NCI-H345 treated with DMSO at 0.1 percent for 48 hours (cell line): ENCODE measurements around the gene ATP6V0C.
A peak's percentile ranks its signal among the peaks of the same experiment; 100 is the strongest.

Experiments
- DNase-seq: peaks from one replicate; lab custom pipeline; 2025; ENCODE audit not compliant: unreplicated experiment; lab: John Stamatoyannopoulos, UW

The ATP6V0C gene

GRCh38 chr16:2490190-2491105 lies 23.3 kb upstream of the ATP6V0C start:
- DNase-seq, result peak; percentile 81

DNA sequence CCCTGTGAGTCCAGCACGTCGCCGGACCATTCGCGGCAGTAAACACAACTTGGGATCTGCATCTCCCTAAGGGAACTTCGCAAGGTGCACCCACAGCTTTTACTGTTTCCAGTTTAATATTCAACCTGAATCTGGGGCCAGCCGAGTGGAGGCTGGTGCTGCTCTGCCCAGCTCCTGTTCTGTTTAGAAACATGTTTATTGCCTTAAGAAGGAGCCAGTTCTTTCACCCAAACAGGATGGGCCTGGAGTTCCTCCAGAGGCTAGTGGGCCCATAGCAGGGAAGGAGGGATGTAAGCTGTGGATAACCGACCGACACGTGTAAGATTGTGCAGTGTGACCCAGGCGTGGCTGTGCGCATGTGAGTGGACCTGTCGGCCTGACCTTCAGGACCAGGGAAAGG lies 21.5 kb upstream of the ATP6V0C start:
- DNase-seq, result no peak

DNA sequence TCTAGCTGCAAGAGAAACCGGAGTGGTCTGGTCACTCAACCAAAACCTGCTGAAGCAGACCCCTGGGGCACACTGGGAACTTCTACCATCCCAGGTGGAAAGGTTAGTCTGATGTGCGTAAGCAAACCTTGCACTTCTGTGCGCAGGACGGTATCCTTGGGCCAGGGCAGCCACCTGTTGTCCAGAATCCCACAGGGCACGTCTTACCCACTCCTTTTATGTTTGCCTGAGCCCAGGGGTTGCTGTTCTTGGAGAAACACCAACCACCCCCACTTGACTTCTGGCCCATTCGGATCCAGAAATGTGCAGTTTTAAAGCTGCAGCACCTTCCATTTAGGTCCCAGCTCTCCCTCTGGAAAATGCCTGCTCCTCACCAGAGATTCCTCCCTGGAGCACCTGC lies 20.1 kb upstream of the ATP6V0C start:
- no peak for DNase-seq

DNA sequence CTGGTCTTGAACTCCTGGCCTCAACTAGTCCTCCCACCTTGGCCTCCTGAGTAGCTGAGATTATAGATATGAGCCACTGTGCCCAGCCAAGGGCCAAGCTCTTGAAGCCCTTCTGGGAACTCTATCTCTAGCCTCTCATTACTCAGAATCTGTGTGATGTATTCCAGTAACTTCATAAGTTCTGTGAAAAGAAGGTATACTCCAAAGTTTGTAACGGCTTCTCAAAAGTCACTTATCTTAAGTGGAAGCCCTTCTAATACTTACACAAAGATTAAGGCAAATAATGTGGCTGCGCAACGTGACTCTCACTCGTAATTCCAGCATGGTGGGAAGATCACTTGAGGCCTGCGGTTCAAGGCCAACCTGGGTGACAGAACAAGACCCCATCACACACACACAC lies 19.1 kb upstream of the ATP6V0C start:
- no peak for DNase-seq

DNA sequence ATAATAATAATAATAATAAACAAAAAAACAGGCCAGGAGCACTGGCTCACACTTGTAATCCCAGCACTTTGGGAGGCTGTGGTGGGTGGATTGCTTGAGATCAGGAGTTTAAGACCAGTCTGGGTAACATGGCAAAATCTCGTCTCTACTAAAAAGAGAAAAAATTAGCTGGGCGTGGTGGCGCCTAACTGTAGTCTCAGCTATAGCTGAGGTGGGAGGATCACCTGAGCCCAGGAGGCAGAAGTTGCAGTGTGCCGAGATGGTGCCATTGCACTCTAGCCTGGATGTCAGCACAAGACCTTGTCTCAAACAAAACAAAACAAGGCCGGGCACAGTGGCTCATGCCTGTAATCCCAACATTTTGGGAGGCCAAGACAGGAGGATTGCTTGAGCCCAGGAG lies 18.7 kb upstream of the ATP6V0C start:
- DNase-seq, result no peak

DNA sequence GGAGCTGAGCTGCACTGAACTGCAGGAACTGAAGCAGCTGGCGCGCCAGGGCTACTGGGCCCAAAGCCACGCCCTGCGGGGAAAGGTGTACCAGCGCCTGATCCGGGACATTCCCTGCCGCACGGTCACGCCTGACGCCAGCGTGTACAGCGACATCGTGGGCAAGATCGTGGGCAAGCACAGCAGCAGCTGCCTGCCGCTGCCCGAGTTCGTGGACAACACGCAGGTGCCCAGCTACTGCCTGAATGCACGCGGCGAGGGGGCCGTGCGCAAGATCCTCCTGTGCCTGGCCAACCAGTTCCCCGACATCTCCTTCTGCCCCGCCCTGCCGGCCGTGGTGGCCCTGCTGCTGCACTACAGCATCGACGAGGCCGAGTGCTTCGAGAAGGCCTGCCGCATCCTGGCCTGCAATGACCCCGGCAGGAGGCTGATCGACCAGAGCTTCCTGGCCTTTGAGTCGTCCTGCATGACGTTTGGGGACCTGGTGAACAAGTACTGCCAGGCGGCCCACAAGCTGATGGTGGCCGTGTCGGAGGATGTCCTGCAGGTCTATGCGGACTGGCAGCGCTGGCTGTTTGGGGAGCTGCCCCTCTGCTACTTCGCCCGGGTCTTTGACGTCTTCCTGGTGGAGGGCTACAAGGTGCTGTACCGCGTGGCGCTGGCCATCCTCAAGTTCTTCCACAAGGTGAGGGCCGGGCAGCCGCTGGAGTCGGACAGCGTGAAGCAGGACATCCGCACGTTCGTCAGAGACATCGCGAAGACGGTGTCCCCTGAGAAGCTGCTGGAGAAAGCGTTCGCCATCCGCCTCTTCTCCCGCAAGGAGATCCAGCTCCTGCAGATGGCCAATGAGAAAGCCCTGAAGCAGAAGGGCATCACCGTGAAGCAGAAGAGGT lies 17.3 kb upstream of the ATP6V0C start:
- DNase-seq, result no peak

DNA sequence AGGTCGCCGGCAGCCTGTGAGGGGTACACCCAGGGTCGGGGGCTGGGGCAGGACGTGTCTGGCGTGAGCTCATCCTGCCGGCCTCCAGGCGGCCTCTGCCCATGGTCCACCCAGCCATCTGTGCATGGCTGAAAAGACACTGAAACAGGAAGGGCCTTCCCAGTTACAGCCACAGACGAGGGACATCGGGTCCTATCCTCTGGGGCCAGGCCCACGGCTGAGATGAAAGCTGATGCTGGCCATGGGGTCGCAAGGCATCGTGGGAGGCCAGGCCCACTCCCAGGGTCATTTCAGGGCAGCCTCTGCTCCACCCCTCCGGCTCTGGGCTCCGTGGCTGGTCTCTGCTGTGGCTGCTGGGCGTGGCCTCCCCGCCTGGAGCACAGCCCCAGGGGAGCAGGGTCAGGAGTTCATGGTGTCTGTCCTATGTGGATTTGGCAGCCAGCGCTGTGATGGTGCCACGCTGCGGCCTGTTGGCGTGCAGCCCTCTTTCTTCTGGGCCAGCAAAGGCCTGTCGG lies 16.6 kb upstream of the ATP6V0C start:
- no peak for DNase-seq

- no peak for DNase-seq
These were observed 15.9 kb upstream of the ATP6V0C start for GRCh38 chr16:2497695-2498484.

GRCh38 chr16:2498531-2499253 lies 15.1 kb upstream of the ATP6V0C start:
- no peak for DNase-seq

- no peak for DNase-seq
These were observed 14.3 kb upstream of the ATP6V0C start for GRCh38 chr16:2499454-2499853.

GRCh38 chr16:2499890-2500429 lies 13.8 kb upstream of the ATP6V0C start:
- DNase-seq, result no peak

- DNase-seq, result no peak
These were observed 13.3 kb upstream of the ATP6V0C start for GRCh38 chr16:2500430-2500917.

GRCh38 chr16:2500918-2501750 lies 12.6 kb upstream of the ATP6V0C start:
- peak; percentile 50 for DNase-seq

DNA sequence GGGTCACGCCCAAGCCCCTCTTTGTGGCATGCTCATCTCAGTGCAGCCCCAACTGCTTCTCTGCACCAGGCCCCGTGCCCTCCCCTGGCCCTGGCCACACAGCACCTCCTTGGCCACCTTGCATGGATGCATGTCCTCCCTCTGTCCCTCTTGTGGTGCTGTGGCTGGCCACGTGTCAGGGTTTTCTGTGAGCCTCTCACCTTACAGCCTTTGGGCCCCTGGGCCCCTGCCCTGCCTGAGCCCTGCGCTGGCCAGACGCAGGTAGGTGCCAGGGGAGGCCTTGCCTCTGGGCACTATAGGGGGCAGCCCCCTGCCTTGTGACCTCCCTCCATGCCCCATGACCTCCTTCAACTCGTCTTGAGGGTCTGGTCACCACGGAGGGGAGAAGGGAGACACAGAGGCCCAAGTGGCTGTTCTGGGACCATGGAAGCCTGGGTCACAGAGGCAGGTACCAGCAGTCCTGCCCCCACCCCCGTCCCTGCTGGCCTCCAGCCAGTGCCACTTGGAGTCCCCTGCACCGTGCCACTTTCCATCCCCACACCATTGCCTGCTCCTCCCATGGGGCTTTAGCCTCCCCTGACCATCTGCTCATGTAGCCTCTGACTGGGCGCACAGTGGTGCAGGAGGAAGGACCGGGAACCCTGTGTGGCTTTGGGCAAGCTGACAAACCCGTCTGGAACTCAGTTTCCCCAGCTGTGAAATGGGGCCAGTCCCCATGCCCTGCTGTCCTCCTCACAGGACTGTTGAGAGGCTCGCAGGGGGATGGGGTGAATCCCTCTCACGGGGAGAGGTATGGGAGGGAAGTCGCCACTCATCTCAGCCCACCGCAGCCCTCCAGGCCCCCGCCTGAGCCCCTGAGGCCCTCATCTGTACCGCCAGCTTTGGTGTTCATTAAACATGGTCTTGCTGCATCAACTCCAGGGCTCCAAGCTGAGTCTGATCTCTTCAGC lies 11.5 kb upstream of the ATP6V0C start:
- DNase-seq, result no peak

DNA sequence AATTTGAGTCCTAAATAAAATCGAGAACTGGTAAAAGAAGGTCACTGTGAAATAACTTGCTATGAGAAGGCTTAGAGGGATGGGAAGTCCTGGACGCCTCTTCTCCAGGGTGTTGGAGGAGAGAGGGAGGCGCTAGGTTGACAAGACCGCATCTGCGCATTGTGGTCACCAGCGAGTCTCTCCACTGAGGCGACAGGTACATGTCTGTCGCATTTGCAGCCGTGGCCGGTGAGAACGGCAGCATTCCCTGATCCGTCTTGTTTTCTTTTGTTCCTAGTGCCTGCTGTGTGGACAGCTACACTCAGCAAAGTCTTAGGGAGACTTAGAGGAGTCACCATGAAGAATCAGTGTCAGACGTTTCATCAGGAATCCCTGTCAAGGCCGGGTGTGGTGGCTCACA lies 8.1 kb upstream of the ATP6V0C start:
- no peak for DNase-seq

DNA sequence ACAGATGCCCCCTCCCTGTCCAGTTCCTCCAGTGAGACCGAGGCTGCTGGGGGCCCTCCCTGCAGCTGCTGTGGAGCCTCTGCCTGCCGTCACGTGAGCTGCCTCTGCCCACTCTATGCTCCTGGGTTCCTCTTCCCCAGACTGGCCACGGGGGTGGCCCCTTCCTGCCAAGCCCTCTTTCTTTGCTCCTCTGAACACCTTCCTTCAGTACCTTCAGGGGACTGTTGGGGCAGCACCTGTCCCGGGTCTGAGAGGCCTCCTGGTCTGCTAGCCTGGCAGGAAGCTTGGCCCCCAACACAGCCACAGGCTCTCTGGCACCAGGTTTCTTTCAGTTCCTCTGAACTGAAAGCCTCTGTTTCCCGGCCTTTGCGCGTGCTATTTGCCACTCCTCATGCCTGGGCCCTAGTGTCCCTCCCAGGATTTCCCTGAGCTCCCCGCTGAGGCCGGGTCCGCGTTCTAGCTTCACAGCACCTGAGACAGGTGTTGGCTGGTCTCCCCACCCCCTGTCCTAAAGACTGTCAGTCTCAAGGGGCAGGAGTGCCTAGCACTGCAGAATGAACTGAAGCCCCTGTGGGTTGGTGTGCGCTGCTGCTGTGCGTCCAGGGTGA lies 6.6 kb upstream of the ATP6V0C start:
- no peak for DNase-seq

- no peak for DNase-seq
These were observed 6.1 kb upstream of the ATP6V0C start for GRCh38 chr16:2507665-2508064.
